SU-DHL-6 (cell line): ENCODE data around the gene OAT.

ENCODE experiments used
- H2AFZ ChIP-seq: fragments of 200-600 bp; sonication (generic); 2 replicates; pipeline ENCODE4 v1.6.1; 2014; ENCODE audit warnings: low read depth, mild to moderate bottlenecking, moderate library complexity, mixed read lengths, antibody characterized with exemption, low read length; ENCODE audit not compliant: severe bottlenecking
- H3F3A ChIP-seq: fragments of 200-600 bp; shearing (Covaris generic); 2 replicates; pipeline ENCODE4 v1.6.0; 2016; ENCODE audit warnings: antibody characterized with exemption, mild to moderate bottlenecking; ENCODE audit not compliant: insufficient read depth
- H3K27ac ChIP-seq: fragments of 200-600 bp; sonication (generic); 2 replicates; pipeline ENCODE4 v1.5.1; 2016; ENCODE audit warnings: low read depth, mild to moderate bottlenecking, low read length, moderate library complexity, mixed read lengths
- H3K27me3 ChIP-seq: fragments of 200-600 bp; sonication (generic), shearing (Covaris generic); 2 replicates; pipeline ENCODE4 v1.6.0; 2014; ENCODE audit warnings: mild to moderate bottlenecking, low read length
- H3K36me3 ChIP-seq: fragments of 200-600 bp; sonication (generic); 2 replicates; pipeline ENCODE4 v1.6.1; 2014; ENCODE audit warnings: mild to moderate bottlenecking, low read length, mixed read lengths
- H3K4me2 ChIP-seq: fragments of 300-600, 200-600 bp; shearing (Covaris generic), sonication (generic); 2 replicates; pipeline ENCODE4 v1.6.0; 2014; ENCODE audit warnings: low read length, low read depth, mild to moderate bottlenecking; ENCODE audit not compliant: poor library complexity, severe bottlenecking
- H3K4me3 ChIP-seq: fragments of 200-600 bp; sonication (generic); 2 replicates; pipeline ENCODE4 v1.5.1; 2014; ENCODE audit warnings: antibody characterized with exemption, low read length, mild to moderate bottlenecking, mixed read lengths; ENCODE audit not compliant: insufficient read depth, poor library complexity, severe bottlenecking
- H3K79me2 ChIP-seq: fragments of 200-600 bp; sonication (generic); 2 replicates; pipeline ENCODE4 v1.6.1; 2014; ENCODE audit warnings: mild to moderate bottlenecking, low read length, moderate library complexity; ENCODE audit not compliant: insufficient read depth
- H3K9ac ChIP-seq: fragments of 200-600 bp; sonication (generic); 2 replicates; pipeline ENCODE4 v1.7.0; 2014; ENCODE audit warnings: mild to moderate bottlenecking, low read length
- H3K9me2 ChIP-seq: fragments of 200-600 bp; sonication (generic); replicated peaks from 2 replicates; pipeline ENCODE4 v1.6.1; 2014; ENCODE audit warnings: low read length; ENCODE audit not compliant: insufficient read depth
- H3K9me3 ChIP-seq: fragments of 200-600 bp; sonication (generic); 2 replicates; pipeline ENCODE4 v1.6.1; 2014; ENCODE audit warnings: low read length, mixed read lengths; ENCODE audit not compliant: insufficient read depth
- H4K20me1 ChIP-seq: fragments of 200-600 bp; sonication (generic); 2 replicates; pipeline ENCODE4 v1.6.1; 2014; ENCODE audit warnings: low read depth, mild to moderate bottlenecking, antibody characterized with exemption, low read length, moderate library complexity, mixed read lengths
- EZH2phosphoT487 ChIP-seq: fragments of 200-600 bp; sonication (generic), shearing (Covaris generic); conservative IDR thresholded peaks from 2 replicates; pipeline ENCODE4 v1.6.1; 2018; ENCODE audit warnings: mild to moderate bottlenecking, antibody characterized with exemption, low read length, moderate library complexity, mixed read lengths
- TF ChIP-seq, protein P1 (sequence below): fragments of 200-600 bp; sonication (generic); IDR thresholded peaks from one replicate; pipeline ENCODE4 v1.5.1; 2017; ENCODE audit warnings: antibody characterized with exemption, mild to moderate bottlenecking, low read length, moderate library complexity; ENCODE audit not compliant: insufficient read depth, poor library complexity, severe bottlenecking

OAT gene

GRCh38 chr10:124353091-124353815 is 65.5 kb downstream of the OAT start:
- Histone ChIP-seq H3K27ac (no peak overlapping the region), H3K36me3 (no peaks in the 10 kb centered on the region), H3K9me2 (no peaks in the 10 kb centered on the region), H2AFZ (no peak overlapping the region), H3K9ac (no peak overlapping the region), H3K4me3 (no peak overlapping the region), H3K27me3 (no peaks in the 10 kb centered on the region), H3K9me3 (no peaks in the 10 kb centered on the region), H3K79me2 (no peaks in the 10 kb centered on the region), H3F3A (no peaks in the 10 kb centered on the region), H4K20me1 (no peaks in the 10 kb centered on the region), H3K4me2 (no peak overlapping the region)
- TF ChIP-seq, protein P1, sequence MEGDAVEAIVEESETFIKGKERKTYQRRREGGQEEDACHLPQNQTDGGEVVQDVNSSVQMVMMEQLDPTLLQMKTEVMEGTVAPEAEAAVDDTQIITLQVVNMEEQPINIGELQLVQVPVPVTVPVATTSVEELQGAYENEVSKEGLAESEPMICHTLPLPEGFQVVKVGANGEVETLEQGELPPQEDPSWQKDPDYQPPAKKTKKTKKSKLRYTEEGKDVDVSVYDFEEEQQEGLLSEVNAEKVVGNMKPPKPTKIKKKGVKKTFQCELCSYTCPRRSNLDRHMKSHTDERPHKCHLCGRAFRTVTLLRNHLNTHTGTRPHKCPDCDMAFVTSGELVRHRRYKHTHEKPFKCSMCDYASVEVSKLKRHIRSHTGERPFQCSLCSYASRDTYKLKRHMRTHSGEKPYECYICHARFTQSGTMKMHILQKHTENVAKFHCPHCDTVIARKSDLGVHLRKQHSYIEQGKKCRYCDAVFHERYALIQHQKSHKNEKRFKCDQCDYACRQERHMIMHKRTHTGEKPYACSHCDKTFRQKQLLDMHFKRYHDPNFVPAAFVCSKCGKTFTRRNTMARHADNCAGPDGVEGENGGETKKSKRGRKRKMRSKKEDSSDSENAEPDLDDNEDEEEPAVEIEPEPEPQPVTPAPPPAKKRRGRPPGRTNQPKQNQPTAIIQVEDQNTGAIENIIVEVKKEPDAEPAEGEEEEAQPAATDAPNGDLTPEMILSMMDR = no peak
- no peak for TF ChIP-seq EZH2phosphoT487

DNA sequence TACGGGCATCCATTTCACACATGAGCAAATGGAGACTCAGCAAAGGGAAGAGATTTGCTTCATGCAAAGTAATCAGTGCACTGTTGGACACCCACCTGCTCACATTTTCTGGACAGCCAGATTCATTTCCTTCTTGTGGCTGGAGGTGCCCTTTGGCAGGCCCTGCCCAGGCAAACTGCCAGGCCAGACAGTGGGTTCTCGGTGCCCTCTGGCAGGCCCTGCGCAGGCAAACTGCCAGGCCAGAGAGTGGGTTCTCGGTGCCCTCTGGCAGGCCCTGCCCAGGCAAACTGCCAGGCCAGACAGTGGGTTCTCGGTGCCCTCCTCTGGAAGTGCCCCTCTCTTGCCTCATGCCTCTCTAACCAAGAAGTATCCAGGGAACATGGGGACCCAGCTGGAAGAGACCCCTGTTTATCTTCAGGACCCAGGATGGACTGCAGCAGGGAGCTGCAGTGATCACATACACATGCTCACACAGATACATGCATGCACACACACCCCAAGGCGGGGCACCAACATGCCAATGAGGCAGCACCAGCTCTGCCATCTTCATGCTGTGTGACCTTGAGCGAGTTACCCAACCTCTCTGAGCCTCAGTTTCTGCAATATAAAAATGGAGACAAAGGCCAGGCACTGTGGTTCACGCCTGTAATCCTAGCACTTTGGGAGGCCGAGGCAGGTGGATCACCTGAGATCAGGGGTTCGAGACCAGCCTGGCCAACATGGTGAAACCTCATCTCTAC is 67.1 kb downstream of the OAT start:
- H3K27me3 ChIP-seq = no peaks in the 10 kb centered on the region
- no peaks in the 10 kb centered on the region for H4K20me1 ChIP-seq
- H3K9me2 ChIP-seq = no peaks in the 10 kb centered on the region
- TF ChIP-seq EZH2phosphoT487 = no peak
- H3K27ac ChIP-seq = no peak overlapping the region
- no peak overlapping the region for H2AFZ ChIP-seq
- H3K4me2 ChIP-seq = no peak overlapping the region
- no peaks in the 10 kb centered on the region for H3F3A ChIP-seq
- no peaks in the 10 kb centered on the region for H3K79me2 ChIP-seq
- H3K4me3 ChIP-seq = no peak overlapping the region
- no peaks in the 10 kb centered on the region for H3K36me3 ChIP-seq
- no peaks in the 10 kb centered on the region for H3K9me3 ChIP-seq
- H3K9ac ChIP-seq = no peak overlapping the region

DNA sequence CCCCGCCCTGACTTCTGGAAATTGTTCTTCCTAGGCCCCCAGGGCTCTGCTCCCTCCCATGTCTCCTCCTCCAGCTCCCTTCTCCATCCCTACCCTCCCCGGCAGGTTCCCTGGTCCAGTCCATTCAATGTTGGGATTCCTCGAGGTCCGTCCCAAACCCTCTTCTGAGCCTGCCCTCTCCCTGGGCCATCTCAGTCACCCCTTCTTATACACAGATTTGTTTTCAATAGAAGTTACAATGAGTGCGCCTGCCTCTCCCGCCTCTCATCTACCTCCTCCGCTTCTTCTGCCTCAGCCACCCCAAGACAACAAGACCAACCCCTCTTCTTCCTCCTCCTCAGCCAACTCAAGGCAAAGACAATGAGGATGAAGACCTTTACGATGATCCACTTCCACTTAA is 67.9 kb downstream of the OAT start:
- H2AFZ ChIP-seq = no peak overlapping the region
- H3K9ac ChIP-seq = no peak overlapping the region

More for the DNA sequence above, 67.9 kb downstream of the OAT start:
- Histone ChIP-seq H3K27ac (no peak overlapping the region), H3K79me2 (no peaks in the 10 kb centered on the region), H3K36me3 (no peaks in the 10 kb centered on the region), H3K4me2 (no peak overlapping the region), H3K9me3 (no peaks in the 10 kb centered on the region), H3K27me3 (no peaks in the 10 kb centered on the region), H3F3A (no peaks in the 10 kb centered on the region), H3K9me2 (no peaks in the 10 kb centered on the region), H3K4me3 (no peak overlapping the region), H4K20me1 (no peaks in the 10 kb centered on the region)
- TF ChIP-seq, protein P1 = no peak
- no peak for TF ChIP-seq EZH2phosphoT487
